ENCODE results near the gene FNBP1. TPM values are rescaled to one million over a fixed set of nuclear protein-coding genes. Genes with fewer than 3 reads are reported as not detected.
A peak's percentile ranks its signal among the peaks of the same experiment; 100 is the strongest.

FNBP1 gene
- total RNA-seq, 6 experiments from 2014 or later = 11.7 to 27.1 (median 15.9) TPM

DNA sequence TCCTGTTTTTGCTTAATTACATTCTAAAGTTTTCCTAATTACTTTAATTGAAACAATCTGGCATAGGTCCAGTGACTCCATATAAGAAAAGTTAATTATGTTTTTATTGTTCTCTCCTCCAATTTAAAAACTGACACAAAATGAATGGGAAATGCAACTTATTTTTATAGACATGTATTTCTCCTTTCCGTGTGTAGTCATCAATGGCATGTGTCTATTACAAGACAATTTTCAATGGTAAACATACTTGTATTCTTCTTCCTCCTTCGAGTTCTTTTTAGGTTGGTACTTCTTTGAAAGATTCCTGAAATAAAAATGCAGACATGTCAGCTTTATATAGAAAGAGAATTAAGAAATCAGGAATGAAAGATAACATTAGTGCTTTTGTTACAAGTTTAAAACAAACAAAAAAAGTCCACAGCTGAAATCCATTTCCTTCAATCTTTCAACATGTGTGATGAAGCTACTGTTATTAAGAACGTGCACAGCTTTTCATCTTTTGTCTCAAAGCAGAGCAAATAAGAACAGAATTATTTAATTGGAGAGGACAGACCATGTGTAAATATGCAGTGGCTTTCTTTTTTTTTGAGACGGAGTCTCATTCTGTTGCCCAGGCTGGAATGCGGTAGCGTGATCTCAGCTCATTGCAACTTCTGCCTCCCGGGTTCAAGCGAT lies 63.8 kb downstream of the FNBP1 start:
- DNase-seq (no peak), ATAC-seq (no peak)
- WGBS (ENCODE audit: insufficient coverage, low coverage, low lambda C conversion rate, missing lambda C conversion rate) = 76% methylated on average over 4 of the region's 8 CpGs
- Histone ChIP-seq H3K27ac (no peak overlapping the region), H3K9me3 (no peaks in the 10 kb centered on the region), H3K4me1 (peaks cover 0 to 8% (median 2%) of the 10 kb centered on the region in 4 donors), H3K4me3 (no peak overlapping the region), H3K36me3 (peaks cover 0 to 10% (median 0%) of the 10 kb centered on the region in 4 donors), H3K27me3 (no peaks in the 10 kb centered on the region)
- no peak for TF ChIP-seq CTCF (IDR thresholded peaks at IDR 0.05)
- TF ChIP-seq POLR2A (IDR thresholded peaks at IDR 0.05) = no peak
- intact Hi-C loops (cut with DNase I) = no loop called here

GRCh38 chr9:129972816-129973215 lies 70.2 kb downstream of the FNBP1 start:
- Histone ChIP-seq H3K9me3 (no peaks in the 10 kb centered on the region), H3K27ac (no peak overlapping the region), H3K36me3 (peaks cover 0 to 13% (median 0%) of the 10 kb centered on the region in 4 donors), H3K27me3 (no peaks in the 10 kb centered on the region), H3K4me1 (peaks cover 0 to 13% (median 2%) of the 10 kb centered on the region in 4 donors), H3K4me3 (no peak overlapping the region)
- no peak for TF ChIP-seq POLR2A (IDR thresholded peaks at IDR 0.05)
- no peak for TF ChIP-seq CTCF (IDR thresholded peaks at IDR 0.05)
- 100% methylated on average over 1 of the region's 4 CpGs for WGBS (ENCODE audit: insufficient coverage, low coverage, low lambda C conversion rate, missing lambda C conversion rate)
- DNase-seq = no peak
- intact Hi-C loops (cut with DNase I) = no loop called here
- ATAC-seq = no peak

- Histone ChIP-seq H3K4me1 (peaks cover 0 to 17% (median 2%) of the 10 kb centered on the region in 4 donors), H3K36me3 (peaks cover 0 to 5% (median 0%) of the 10 kb centered on the region in 4 donors), H3K27ac (peak overlapping the region in 1 of 3 donors; percentile 40), H3K27me3 (no peaks in the 10 kb centered on the region), H3K4me3 (no peak overlapping the region), H3K9me3 (no peaks in the 10 kb centered on the region)
- DNase-seq = no peak
- peak in 2 of 4 donors; percentile 28 to 80 for ATAC-seq
- WGBS (ENCODE audit: insufficient coverage, low coverage, low lambda C conversion rate, missing lambda C conversion rate) = 77% methylated on average over 4 of the region's 4 CpGs
- TF ChIP-seq CTCF (IDR thresholded peaks at IDR 0.05) = no peak
- no peak for TF ChIP-seq POLR2A (IDR thresholded peaks at IDR 0.05)
- intact Hi-C loops (cut with DNase I) = no loop called here
Observed at GRCh38 chr9:129968690-129969485, 74.1 kb downstream of the FNBP1 start.

GRCh38 chr9:129964901-129965734 lies 77.9 kb downstream of the FNBP1 start:
- Histone ChIP-seq H3K4me1 (peaks cover 0 to 17% (median 2%) of the 10 kb centered on the region in 4 donors), H3K4me3 (no peak overlapping the region), H3K27ac (peak overlapping the region; percentile 44 to 84 (median 55)), H3K27me3 (no peaks in the 10 kb centered on the region), H3K36me3 (no peaks in the 10 kb centered on the region), H3K9me3 (no peaks in the 10 kb centered on the region)
- WGBS (ENCODE audit: insufficient coverage, low coverage, low lambda C conversion rate, missing lambda C conversion rate) = 85% methylated on average over 21 of the region's 21 CpGs
- DNase-seq (no peak), ATAC-seq (no peak)
- TF ChIP-seq POLR2A (IDR thresholded peaks at IDR 0.05) (no peak), CTCF (IDR thresholded peaks at IDR 0.05) (no peak)
- intact Hi-C loops (cut with DNase I) = no loop called here
